ENCODE measurements around the gene PAX7.

PAX7 gene

GRCh38 chr1:18792747-18793146 lies 162.1 kb downstream of the PAX7 start:
- no peak for TF ChIP-seq REST (IDR thresholded peaks at IDR 0.05; ENCODE audit: insufficient read depth in 1 of 2, low read depth in 2 of 2, low read length in 2 of 2)
- no peak for TF ChIP-seq POLR2AphosphoS5 (IDR thresholded peaks at IDR 0.05; ENCODE audit: low read depth, low read length)
- TF ChIP-seq SIN3A (IDR thresholded peaks at IDR 0.05; ENCODE audit: borderline replicate concordance, insufficient read depth, low read length): no peak
- TF ChIP-seq TAF1 (IDR thresholded peaks at IDR 0.05; ENCODE audit: borderline replicate concordance, insufficient read depth, low read length): no peak
- TF ChIP-seq FOXP2 (optimal IDR thresholded peaks at IDR 0.05; ENCODE audit: borderline replicate concordance, extremely low read depth, extremely low read length, insufficient read depth): no peak

- TF ChIP-seq TAF1 (IDR thresholded peaks at IDR 0.05; ENCODE audit: borderline replicate concordance, insufficient read depth, low read length) (no peak), REST (IDR thresholded peaks at IDR 0.05; ENCODE audit: insufficient read depth in 1 of 2, low read depth in 2 of 2, low read length in 2 of 2) (no peak), FOXP2 (optimal IDR thresholded peaks at IDR 0.05; ENCODE audit: borderline replicate concordance, extremely low read depth, extremely low read length, insufficient read depth) (no peak), SIN3A (IDR thresholded peaks at IDR 0.05; ENCODE audit: borderline replicate concordance, insufficient read depth, low read length) (no peak), POLR2AphosphoS5 (IDR thresholded peaks at IDR 0.05; ENCODE audit: low read depth, low read length) (no peak)
Measured at GRCh38 chr1:18793164-18793563, 162.5 kb downstream of the PAX7 start.

- TF ChIP-seq TAF1 (IDR thresholded peaks at IDR 0.05; ENCODE audit: borderline replicate concordance, insufficient read depth, low read length) (no peak), REST (IDR thresholded peaks at IDR 0.05; ENCODE audit: insufficient read depth in 1 of 2, low read depth in 2 of 2, low read length in 2 of 2) (no peak)
Measured at GRCh38 chr1:18794051-18794450, 163.4 kb downstream of the PAX7 start.

GRCh38 chr1:18794561-18794960 lies 163.9 kb downstream of the PAX7 start:
- TF ChIP-seq TAF1 (IDR thresholded peaks at IDR 0.05; ENCODE audit: borderline replicate concordance, insufficient read depth, low read length) (no peak), REST (IDR thresholded peaks at IDR 0.05; ENCODE audit: insufficient read depth in 1 of 2, low read depth in 2 of 2, low read length in 2 of 2) (no peak), POLR2AphosphoS5 (IDR thresholded peaks at IDR 0.05; ENCODE audit: low read depth, low read length) (no peak), FOXP2 (optimal IDR thresholded peaks at IDR 0.05; ENCODE audit: borderline replicate concordance, extremely low read depth, extremely low read length, insufficient read depth) (no peak), SIN3A (IDR thresholded peaks at IDR 0.05; ENCODE audit: borderline replicate concordance, insufficient read depth, low read length) (no peak)

- TF ChIP-seq REST (IDR thresholded peaks at IDR 0.05; ENCODE audit: insufficient read depth in 1 of 2, low read depth in 2 of 2, low read length in 2 of 2) (no peak), SIN3A (IDR thresholded peaks at IDR 0.05; ENCODE audit: borderline replicate concordance, insufficient read depth, low read length) (no peak), TAF1 (IDR thresholded peaks at IDR 0.05; ENCODE audit: borderline replicate concordance, insufficient read depth, low read length) (no peak), FOXP2 (optimal IDR thresholded peaks at IDR 0.05; ENCODE audit: borderline replicate concordance, extremely low read depth, extremely low read length, insufficient read depth) (no peak)
Measured at GRCh38 chr1:18795002-18795689, 164.5 kb downstream of the PAX7 start.

Measured in PFSK-1 (cell line).